ENCODE results near the gene CABP7.

The CABP7 gene

DNA sequence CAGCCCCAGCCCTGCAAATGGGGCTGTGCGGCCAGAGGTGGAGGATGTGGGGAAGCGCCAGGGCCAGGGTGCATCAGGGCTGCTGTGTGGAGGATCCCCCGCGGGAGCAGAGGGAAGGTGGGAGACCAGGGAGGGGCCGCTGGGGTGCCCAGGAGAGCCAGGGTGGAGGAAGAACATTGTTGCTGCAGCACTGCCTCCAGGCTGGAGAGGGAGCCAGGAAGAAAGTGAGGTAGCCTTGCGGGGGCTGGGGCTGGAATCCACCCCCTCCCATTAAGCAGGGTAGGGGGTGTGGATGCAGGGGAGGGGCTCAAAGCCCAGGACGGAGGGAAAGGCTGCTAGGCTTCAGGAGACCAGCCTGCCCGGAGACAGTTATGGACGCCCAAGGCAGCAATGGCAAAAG, 15.0 kb downstream of the CABP7 start:
- H3K4me2 ChIP-seq (ENCODE audit: insufficient read depth, low read length) = no peak overlapping the region
- no peak overlapping the region for H3K4me3 ChIP-seq (ENCODE audit: low read depth in 1 of 2, low read length in 2 of 2)
- H4K20me1 ChIP-seq (ENCODE audit: insufficient read depth, low read length) = no peaks in the 10 kb centered on the region; the same call in 1 of the 2 replicates
- H2AFZ ChIP-seq (ENCODE audit: low read depth, low read length) = no peak overlapping the region
- no peak for TF ChIP-seq EZH2 (IDR thresholded peaks at IDR 0.05; ENCODE audit: borderline replicate concordance, low read depth, low read length, severe bottlenecking)
- TF ChIP-seq, protein P1, sequence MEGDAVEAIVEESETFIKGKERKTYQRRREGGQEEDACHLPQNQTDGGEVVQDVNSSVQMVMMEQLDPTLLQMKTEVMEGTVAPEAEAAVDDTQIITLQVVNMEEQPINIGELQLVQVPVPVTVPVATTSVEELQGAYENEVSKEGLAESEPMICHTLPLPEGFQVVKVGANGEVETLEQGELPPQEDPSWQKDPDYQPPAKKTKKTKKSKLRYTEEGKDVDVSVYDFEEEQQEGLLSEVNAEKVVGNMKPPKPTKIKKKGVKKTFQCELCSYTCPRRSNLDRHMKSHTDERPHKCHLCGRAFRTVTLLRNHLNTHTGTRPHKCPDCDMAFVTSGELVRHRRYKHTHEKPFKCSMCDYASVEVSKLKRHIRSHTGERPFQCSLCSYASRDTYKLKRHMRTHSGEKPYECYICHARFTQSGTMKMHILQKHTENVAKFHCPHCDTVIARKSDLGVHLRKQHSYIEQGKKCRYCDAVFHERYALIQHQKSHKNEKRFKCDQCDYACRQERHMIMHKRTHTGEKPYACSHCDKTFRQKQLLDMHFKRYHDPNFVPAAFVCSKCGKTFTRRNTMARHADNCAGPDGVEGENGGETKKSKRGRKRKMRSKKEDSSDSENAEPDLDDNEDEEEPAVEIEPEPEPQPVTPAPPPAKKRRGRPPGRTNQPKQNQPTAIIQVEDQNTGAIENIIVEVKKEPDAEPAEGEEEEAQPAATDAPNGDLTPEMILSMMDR (IDR thresholded peaks at IDR 0.05; ENCODE audit: borderline replicate concordance, extremely low read depth, low read length, poor library complexity, severe bottlenecking) = no peak
- ATAC-seq (ENCODE audit: insufficient read depth, low read depth) (no peak), DNase-seq (no peak)
- no peaks in the 10 kb centered on the region for H3K27me3 ChIP-seq (ENCODE audit: insufficient read depth, low read length, poor library complexity)
- no peak overlapping the region for H3K27ac ChIP-seq (ENCODE audit: low read length)
- no peaks in the 10 kb centered on the region for H3K4me1 ChIP-seq (ENCODE audit: insufficient read depth, low read length)
- peaks cover 18% of the 10 kb centered on the region for H3K36me3 ChIP-seq (ENCODE audit: insufficient read depth, low read length)
- no peaks in the 10 kb centered on the region for H3K9me3 ChIP-seq (ENCODE audit: insufficient read depth, low read length, severe bottlenecking)
- no peak overlapping the region for H3K9ac ChIP-seq (ENCODE audit: low read depth, low read length)
- H3K79me2 ChIP-seq (ENCODE audit: insufficient read depth, low read length) = no peaks in the 10 kb centered on the region

DNA sequence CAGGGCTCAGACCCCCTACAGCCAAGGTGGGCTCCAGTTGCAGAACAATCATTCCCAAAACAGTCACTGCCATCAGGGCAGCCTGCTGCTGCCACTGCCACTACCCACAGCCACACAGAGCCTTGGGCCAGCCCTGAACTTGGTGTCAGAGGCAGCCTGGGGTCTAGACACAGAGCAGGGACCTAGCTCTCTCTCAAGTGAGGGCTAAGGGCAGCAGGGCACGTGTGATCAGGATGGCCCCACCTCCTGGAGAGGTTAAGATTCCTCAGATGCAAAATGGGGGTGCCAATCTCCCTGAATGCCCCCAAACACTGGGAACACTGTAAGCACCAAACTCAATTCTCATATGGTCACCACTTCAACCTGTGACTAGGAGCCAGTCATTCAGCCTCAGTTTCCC, 15.6 kb downstream of the CABP7 start:
- Histone ChIP-seq H3K27ac (ENCODE audit: low read length) (no peak overlapping the region), H3K27me3 (ENCODE audit: insufficient read depth, low read length, poor library complexity) (no peaks in the 10 kb centered on the region), H3K4me3 (ENCODE audit: low read depth in 1 of 2, low read length in 2 of 2) (no peak overlapping the region), H3K9ac (ENCODE audit: low read depth, low read length) (no peak overlapping the region), H3K4me2 (ENCODE audit: insufficient read depth, low read length) (no peak overlapping the region), H3K36me3 (ENCODE audit: insufficient read depth, low read length) (peaks cover 24% of the 10 kb centered on the region), H3K79me2 (ENCODE audit: insufficient read depth, low read length) (no peaks in the 10 kb centered on the region), H4K20me1 (ENCODE audit: insufficient read depth, low read length) (no peaks in the 10 kb centered on the region; the same call in 1 of the 2 replicates), H3K9me3 (ENCODE audit: insufficient read depth, low read length, severe bottlenecking) (no peaks in the 10 kb centered on the region), H3K4me1 (ENCODE audit: insufficient read depth, low read length) (no peaks in the 10 kb centered on the region), H2AFZ (ENCODE audit: low read depth, low read length) (no peak overlapping the region)
- ATAC-seq (ENCODE audit: insufficient read depth, low read depth) (no peak), DNase-seq (no peak)
- TF ChIP-seq, protein P1 (IDR thresholded peaks at IDR 0.05; ENCODE audit: borderline replicate concordance, extremely low read depth, low read length, poor library complexity, severe bottlenecking) = no peak
- no peak for TF ChIP-seq EZH2 (IDR thresholded peaks at IDR 0.05; ENCODE audit: borderline replicate concordance, low read depth, low read length, severe bottlenecking)

DNA sequence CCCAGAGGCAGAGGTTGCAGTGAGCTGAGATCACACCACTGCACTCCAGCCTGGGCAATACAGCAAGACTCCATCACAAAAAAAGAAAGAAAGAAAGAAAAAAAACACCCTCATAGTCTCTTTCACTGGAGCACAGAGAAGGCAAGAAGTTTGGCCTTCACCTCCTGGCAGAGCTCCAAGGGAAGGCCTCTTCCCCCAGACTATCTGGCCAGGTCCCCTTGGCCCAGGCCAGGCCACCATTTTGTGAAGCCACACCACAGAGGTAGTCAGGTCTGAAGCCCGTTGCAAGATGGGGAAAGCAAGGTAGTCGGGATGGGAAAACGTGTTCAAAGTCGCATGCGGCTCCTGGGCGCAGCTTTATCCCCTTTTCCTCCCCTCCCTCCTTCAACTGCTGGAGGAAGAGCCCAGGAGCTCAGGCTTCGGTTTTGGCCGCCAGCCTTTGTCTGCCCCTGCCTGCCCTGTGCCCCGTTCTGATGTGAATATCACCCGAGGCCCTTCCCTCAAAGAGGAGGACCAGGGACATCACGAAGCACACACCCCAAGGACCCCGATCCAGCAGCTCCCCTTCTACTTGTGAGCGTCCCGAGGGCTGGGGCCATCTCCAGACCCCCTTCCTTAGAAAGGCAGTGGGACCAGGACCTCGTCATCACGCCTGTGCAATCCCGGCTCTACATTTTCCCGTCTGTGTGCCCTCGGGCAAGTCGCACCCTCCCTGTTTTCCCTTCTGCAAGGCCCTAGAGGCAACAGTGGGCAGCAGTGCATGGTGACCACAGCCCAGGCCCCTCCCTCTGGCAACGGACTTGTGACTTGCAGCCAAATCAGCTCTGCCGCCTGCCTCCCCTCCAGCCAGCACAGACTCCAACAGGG, 17.7 kb downstream of the CABP7 start:
- Histone ChIP-seq H3K4me2 (ENCODE audit: insufficient read depth, low read length) (no peak overlapping the region), H3K9ac (ENCODE audit: low read depth, low read length) (no peak overlapping the region), H3K79me2 (ENCODE audit: insufficient read depth, low read length) (no peaks in the 10 kb centered on the region), H3K9me3 (ENCODE audit: insufficient read depth, low read length, severe bottlenecking) (no peaks in the 10 kb centered on the region), H3K27ac (ENCODE audit: low read length) (no peak overlapping the region), H3K27me3 (ENCODE audit: insufficient read depth, low read length, poor library complexity) (no peaks in the 10 kb centered on the region), H3K4me1 (ENCODE audit: insufficient read depth, low read length) (no peaks in the 10 kb centered on the region), H2AFZ (ENCODE audit: low read depth, low read length) (no peak overlapping the region), H4K20me1 (ENCODE audit: insufficient read depth, low read length) (no peaks in the 10 kb centered on the region; the same call in none of the 2 replicates), H3K4me3 (ENCODE audit: low read depth in 1 of 2, low read length in 2 of 2) (no peak overlapping the region), H3K36me3 (ENCODE audit: insufficient read depth, low read length) (peaks cover 30% of the 10 kb centered on the region)
- TF ChIP-seq, protein P1 (IDR thresholded peaks at IDR 0.05; ENCODE audit: borderline replicate concordance, extremely low read depth, low read length, poor library complexity, severe bottlenecking) = no peak
- TF ChIP-seq EZH2 (IDR thresholded peaks at IDR 0.05; ENCODE audit: borderline replicate concordance, low read depth, low read length, severe bottlenecking) = no peak
- DNase-seq (no peak), ATAC-seq (ENCODE audit: insufficient read depth, low read depth) (no peak)
